ENCODE data around the gene DCUN1D2.

- TF ChIP-seq, protein P1, sequence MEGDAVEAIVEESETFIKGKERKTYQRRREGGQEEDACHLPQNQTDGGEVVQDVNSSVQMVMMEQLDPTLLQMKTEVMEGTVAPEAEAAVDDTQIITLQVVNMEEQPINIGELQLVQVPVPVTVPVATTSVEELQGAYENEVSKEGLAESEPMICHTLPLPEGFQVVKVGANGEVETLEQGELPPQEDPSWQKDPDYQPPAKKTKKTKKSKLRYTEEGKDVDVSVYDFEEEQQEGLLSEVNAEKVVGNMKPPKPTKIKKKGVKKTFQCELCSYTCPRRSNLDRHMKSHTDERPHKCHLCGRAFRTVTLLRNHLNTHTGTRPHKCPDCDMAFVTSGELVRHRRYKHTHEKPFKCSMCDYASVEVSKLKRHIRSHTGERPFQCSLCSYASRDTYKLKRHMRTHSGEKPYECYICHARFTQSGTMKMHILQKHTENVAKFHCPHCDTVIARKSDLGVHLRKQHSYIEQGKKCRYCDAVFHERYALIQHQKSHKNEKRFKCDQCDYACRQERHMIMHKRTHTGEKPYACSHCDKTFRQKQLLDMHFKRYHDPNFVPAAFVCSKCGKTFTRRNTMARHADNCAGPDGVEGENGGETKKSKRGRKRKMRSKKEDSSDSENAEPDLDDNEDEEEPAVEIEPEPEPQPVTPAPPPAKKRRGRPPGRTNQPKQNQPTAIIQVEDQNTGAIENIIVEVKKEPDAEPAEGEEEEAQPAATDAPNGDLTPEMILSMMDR (IDR thresholded peaks at IDR 0.05; ENCODE audit: low read depth, low read length, poor library complexity, severe bottlenecking): no peak
- TF ChIP-seq EZH2phosphoT487 (IDR thresholded peaks at IDR 0.05; ENCODE audit: borderline replicate concordance, low read length): no peak
Observed at GRCh38 chr13:113537205-113537604, 46.7 kb upstream of the DCUN1D2 start.
